SK-N-SH (cell line): ENCODE measurements around the gene ZMIZ1. TPM values are rescaled to one million over a fixed set of nuclear protein-coding genes. Genes with fewer than 3 reads are reported as not detected.

Experiments used
- CTCF ChIA-PET: fragments of 300-600, 350-600 bp; formaldehyde crosslinking; extraction: SDS; loops from one replicate; lab custom pipeline; 2021; lab: Yijun Ruan, JAX
- POLR2A ChIA-PET: fragments of 350-600 bp; sonication (Branson Sonifier 250); formaldehyde crosslinking; extraction: SDS; loops from one replicate; lab custom pipeline; 2020; ENCODE audit warnings: antibody characterized with exemption, inconsistent platforms; lab: Yijun Ruan, JAX
- DNase-seq: peaks from one replicate; pipeline ENCODE4 v3.0.0; 2012
- H2AFZ ChIP-seq: fragments of 200-600 bp; sonication (generic); 2 replicates; pipeline ENCODE4 v1.8.1; 2016; ENCODE audit warnings: antibody characterized with exemption, mild to moderate bottlenecking, low read depth
- H3F3A ChIP-seq: fragments of 200-600 bp; sonication (generic); replicated peaks from 2 replicates; pipeline ENCODE3; 2016; ENCODE audit warnings: antibody characterized with exemption, mild to moderate bottlenecking; ENCODE audit not compliant: insufficient read depth
- H3K27ac ChIP-seq, 2 experiments: fragments of 200-500 bp in 1 of 2; fragments of 200-600 bp in 1 of 2; sonication (Bioruptor generic) in 1 of 2; sonication (generic), shearing (Covaris generic) in 1 of 2; 2 replicates each; pipeline versions ENCODE4 v1.5.1 to v1.6.1; 2014 to 2016; ENCODE audit warnings: low read depth in 2 of 2, inconsistent platforms in 1 of 2, low read length in 1 of 2, mild to moderate bottlenecking in 1 of 2, mixed read lengths in 1 of 2
- H3K27me3 ChIP-seq: fragments of 200-600 bp; sonication (generic), shearing (Covaris generic); 2 replicates; pipeline ENCODE4 v1.6.1; 2016; ENCODE audit warnings: mixed run types; ENCODE audit not compliant: insufficient read depth
- H3K36me3 ChIP-seq, 2 experiments: fragments of 200-500 bp in 1 of 2; fragments of 200-600 bp in 1 of 2; sonication (Bioruptor generic) in 1 of 2; sonication (generic) in 1 of 2; replicated peaks in 1 of 2; 2 replicates each; pipeline versions ENCODE3 to v1.5.1; 2014 to 2016; ENCODE audit warnings: low read length in 1 of 2, mild to moderate bottlenecking in 1 of 2; ENCODE audit not compliant: insufficient read depth in 2 of 2, control insufficient read depth in 1 of 2
- H3K4me1 ChIP-seq, 2 experiments: fragments of 200-500 bp in 1 of 2; fragments of 200-600 bp in 1 of 2; sonication (Bioruptor generic) in 1 of 2; sonication (generic), shearing (Covaris generic) in 1 of 2; 2 replicates each; pipeline versions ENCODE4 v1.5.1 to v1.6.1; 2014 to 2016; ENCODE audit warnings: low read depth in 1 of 2, low read length in 1 of 2, mixed run types in 1 of 2; ENCODE audit not compliant: insufficient read depth in 2 of 2, control insufficient read depth in 1 of 2
- H3K4me2 ChIP-seq: fragments of 200-600 bp; sonication (generic), shearing (Covaris generic); 2 replicates; pipeline ENCODE4 v1.6.1; 2017; ENCODE audit warnings: mixed run types
- H3K4me3 ChIP-seq, 2 experiments: fragments of 200-500 bp in 1 of 2; fragments of 200-600 bp in 1 of 2; sonication (Bioruptor generic) in 1 of 2; sonication (generic), shearing (Covaris generic) in 1 of 2; 2 replicates each; pipeline versions ENCODE4 v1.5.1 to v1.8.1; 2014 to 2016; ENCODE audit warnings: low read depth in 2 of 2, inconsistent platforms in 1 of 2, low read length in 1 of 2, mild to moderate bottlenecking in 1 of 2, mixed read lengths in 1 of 2, moderate library complexity in 1 of 2
- H3K79me2 ChIP-seq: fragments of 200-600 bp; sonication (generic); 2 replicates; pipeline ENCODE4 v1.8.1; 2017; ENCODE audit warnings: mild to moderate bottlenecking; ENCODE audit not compliant: insufficient read depth
- H3K9ac ChIP-seq: fragments of 200-600 bp; sonication (generic); 2 replicates; pipeline ENCODE4 v1.6.1; 2017; ENCODE audit warnings: mixed run types
- H3K9me2 ChIP-seq: fragments of 200-600 bp; sonication (generic); 2 replicates; pipeline ENCODE4 v1.6.1; 2017; ENCODE audit warnings: mixed run types
- H3K9me3 ChIP-seq: fragments of 200-600 bp; sonication (generic); 2 replicates; pipeline ENCODE4 v1.6.1; 2017; ENCODE audit warnings: mixed run types, mild to moderate bottlenecking, moderate library complexity
- H4K20me1 ChIP-seq: fragments of 200-600 bp; sonication (generic); 2 replicates; pipeline ENCODE4 v1.6.1; 2017; ENCODE audit warnings: mild to moderate bottlenecking, mixed run types; ENCODE audit not compliant: insufficient read depth
- CTCF ChIP-seq: fragments of 200-600 bp; sonication (generic); IDR thresholded peaks from 2 replicates; pipeline ENCODE4 v1.6.1; 2017; ENCODE audit warnings: antibody characterized with exemption, mild to moderate bottlenecking, moderate library complexity
- FOXJ3 ChIP-seq: sonication (generic); formaldehyde crosslinking; IDR thresholded peaks from 2 replicates; pipeline ENCODE4 v1.5.1; 2020; ENCODE audit warnings: mild to moderate bottlenecking, missing genetic modification reagents
- FOXM1 ChIP-seq: IDR thresholded peaks from 2 replicates; pipeline ENCODE4 v1.4.0; 2012; ENCODE audit warnings: low read depth, mild to moderate bottlenecking
- GABPA ChIP-seq: IDR thresholded peaks from 2 replicates; pipeline ENCODE4 v1.4.0; 2012; ENCODE audit warnings: low read depth, mild to moderate bottlenecking
- MEF2A ChIP-seq: IDR thresholded peaks from 2 replicates; pipeline ENCODE4 v1.4.0; 2012; ENCODE audit warnings: low read depth, borderline replicate concordance
- RAD21 ChIP-seq: IDR thresholded peaks from 2 replicates; pipeline ENCODE4 v1.6.1; 2012; ENCODE audit warnings: mild to moderate bottlenecking, low read length
- REST ChIP-seq: IDR thresholded peaks from 2 replicates; pipeline ENCODE4 v1.6.1; 2012; ENCODE audit warnings: mild to moderate bottlenecking, low read depth, low read length, moderate library complexity
- RXRA ChIP-seq: IDR thresholded peaks from 2 replicates; pipeline ENCODE4 v1.4.0; 2012; ENCODE audit warnings: low read depth, mild to moderate bottlenecking, borderline replicate concordance
- SMC3 ChIP-seq: IDR thresholded peaks from 2 replicates; pipeline ENCODE4 v1.6.1; 2012; ENCODE audit warnings: low read depth, low read length, improper control_type of control experiment
- TEAD4 ChIP-seq: IDR thresholded peaks from 2 replicates; pipeline ENCODE4 v1.4.0; 2012; ENCODE audit warnings: mild to moderate bottlenecking, borderline replicate concordance; ENCODE audit not compliant: insufficient read depth
- whole genome bisulfite sequencing: methylation state at CpG from one replicate; pipeline ENCODE4 v1.1.6; 2017; ENCODE audit warnings: low lambda C conversion rate; 5-methylcytosine and 5-hydroxymethylcytosine counted together
- polyA plus RNA-seq, 3 experiments: library from polyadenylated mRNA; depleted of rRNA; stranded (reverse); fragments of >200 nt; gene quantifications; 2 replicates each; pipeline ENCODE4 v1.2.3, GENCODE V29; 2012
- TF ChIP-seq, protein P1 (sequence below): IDR thresholded peaks from 2 replicates; pipeline ENCODE4; 2012

Gene ZMIZ1
- polyA plus RNA-seq, 1 of the 3 experiments (the other 2 are of a cell fraction), result 23.5 TPM

- TF ChIP-seq RXRA (no peak), TEAD4 (no peak), GABPA (no peak), SMC3 (no peak), FOXJ3 (no peak), RAD21 (no peak), FOXM1 (no peak), REST (no peak), MEF2A (no peak), CTCF (no peak)
- TF ChIP-seq, protein P1, sequence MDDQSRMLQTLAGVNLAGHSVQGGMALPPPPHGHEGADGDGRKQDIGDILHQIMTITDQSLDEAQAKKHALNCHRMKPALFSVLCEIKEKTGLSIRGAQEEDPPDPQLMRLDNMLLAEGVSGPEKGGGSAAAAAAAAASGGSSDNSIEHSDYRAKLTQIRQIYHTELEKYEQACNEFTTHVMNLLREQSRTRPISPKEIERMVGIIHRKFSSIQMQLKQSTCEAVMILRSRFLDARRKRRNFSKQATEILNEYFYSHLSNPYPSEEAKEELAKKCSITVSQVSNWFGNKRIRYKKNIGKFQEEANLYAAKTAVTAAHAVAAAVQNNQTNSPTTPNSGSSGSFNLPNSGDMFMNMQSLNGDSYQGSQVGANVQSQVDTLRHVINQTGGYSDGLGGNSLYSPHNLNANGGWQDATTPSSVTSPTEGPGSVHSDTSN, result no peak
- H2AFZ ChIP-seq, result no peak overlapping the region
- peak; percentile 51 for DNase-seq
- H3K9ac ChIP-seq, result no peak overlapping the region
- peaks cover 5 to 56% of the 10 kb centered on the region in 2 experiments for H3K36me3 ChIP-seq
- 0 out of 2 replicates have a peak, but pooled peaks cover 2% of the 10 kb centered on the region for H4K20me1 ChIP-seq
- H3K9me2 ChIP-seq, result no peaks in the 10 kb centered on the region
- H3F3A ChIP-seq, result peaks cover 43% of the 10 kb centered on the region
- 96% methylated on average over 10 of the region's 11 CpGs for WGBS
- POLR2A ChIA-PET, result interaction anchor here (1.3 kb wide), 1 partner anchor 14 kb away, joined by 3 read pairs; no protein-coding TSS in a partner anchor
- no peaks in the 10 kb centered on the region for H3K27me3 ChIP-seq
- peaks cover 19 to 74% of the 10 kb centered on the region in 2 experiments; a peak in 3 of 4 replicates for H3K4me1 ChIP-seq
- H3K9me3 ChIP-seq, result no peaks in the 10 kb centered on the region
- CTCF ChIA-PET, result interaction anchor here (0.6 to 1.5 kb wide), 2 partner anchors 10 to 17 kb away, joined by 3 read pairs; no protein-coding TSS in a partner anchor
- H3K4me2 ChIP-seq, result no peak overlapping the region
- H3K27ac ChIP-seq, result peak overlapping the region in 1 of 2 experiments; percentile 3; a peak in 2 of 4 replicates
- no peak overlapping the region for H3K4me3 ChIP-seq
- H3K79me2 ChIP-seq, result no peaks in the 10 kb centered on the region
Measured at GRCh38 chr10:79313911-79314439, 245.2 kb downstream of the ZMIZ1 start.
